ENCODE results near the gene PNPLA3. TPM values are rescaled to one million over a fixed set of nuclear protein-coding genes. Genes with fewer than 3 reads are reported as not detected.

The PNPLA3 gene
- total and polyA plus RNA-seq, 2 donors from 2014 or later: 0.54 to 1.2 TPM

GRCh38 chr22:43894122-43894521 lies 29.5 kb upstream of the PNPLA3 start:
- no peaks in the 10 kb centered on the region for H3K36me3 ChIP-seq (ENCODE audit: control insufficient read depth in 2 of 3, insufficient read depth in 3 of 3, low read length in 3 of 3)
- no peak overlapping the region for H3K27ac ChIP-seq (ENCODE audit: low read depth in 2 of 2, low read length in 2 of 2)
- peaks cover 19% of the 10 kb centered on the region for H3K27me3 ChIP-seq (ENCODE audit: control insufficient read depth, insufficient read depth, low read length)
- FAIRE-seq (no peak), DNase-seq (peak in 1 of 5 donors; percentile 11)
- H3K9ac ChIP-seq (ENCODE audit: low read length in 3 of 3): no peak overlapping the region
- intact Hi-C loops (cut with DNase I): no loop called here
- no peaks in the 10 kb centered on the region for H3K9me3 ChIP-seq (ENCODE audit: control insufficient read depth in 2 of 3, insufficient read depth in 1 of 3, low read length in 3 of 3)
- no peak for TF ChIP-seq CTCF (IDR thresholded peaks at IDR 0.05; ENCODE audit: borderline replicate concordance, extremely low read depth, insufficient read depth)
- no peak overlapping the region for H3K4me3 ChIP-seq (ENCODE audit: low read length in 3 of 3)
- peaks cover 0 to 2% (median 0%) of the 10 kb centered on the region in 3 donors for H3K4me1 ChIP-seq (ENCODE audit: control insufficient read depth in 2 of 3, insufficient read depth in 2 of 3, low read depth in 1 of 3, low read length in 3 of 3)

GRCh38 chr22:43895986-43896645 lies 27.5 kb upstream of the PNPLA3 start:
- no peak overlapping the region for H3K4me3 ChIP-seq (ENCODE audit: low read length in 3 of 3)
- peaks cover 0 to 2% (median 0%) of the 10 kb centered on the region in 3 donors for H3K4me1 ChIP-seq (ENCODE audit: control insufficient read depth in 2 of 3, insufficient read depth in 2 of 3, low read depth in 1 of 3, low read length in 3 of 3)
- peaks cover 8% of the 10 kb centered on the region for H3K27me3 ChIP-seq (ENCODE audit: control insufficient read depth, insufficient read depth, low read length)
- H3K27ac ChIP-seq (ENCODE audit: low read depth in 2 of 2, low read length in 2 of 2): no peak overlapping the region
- DNase-seq (peak in 1 of 5 donors; percentile 6), FAIRE-seq (no peak)
- intact Hi-C loops (cut with DNase I): no loop called here
- no peak for TF ChIP-seq CTCF (IDR thresholded peaks at IDR 0.05; ENCODE audit: borderline replicate concordance, extremely low read depth, insufficient read depth)
- H3K9ac ChIP-seq (ENCODE audit: low read length in 3 of 3): no peak overlapping the region
- no peaks in the 10 kb centered on the region for H3K36me3 ChIP-seq (ENCODE audit: control insufficient read depth in 2 of 3, insufficient read depth in 3 of 3, low read length in 3 of 3)
- H3K9me3 ChIP-seq (ENCODE audit: control insufficient read depth in 2 of 3, insufficient read depth in 1 of 3, low read length in 3 of 3): no peaks in the 10 kb centered on the region

- H3K36me3 ChIP-seq (ENCODE audit: control insufficient read depth in 2 of 3, insufficient read depth in 3 of 3, low read length in 3 of 3): no peaks in the 10 kb centered on the region
- no peak for TF ChIP-seq CTCF (IDR thresholded peaks at IDR 0.05; ENCODE audit: borderline replicate concordance, extremely low read depth, insufficient read depth)
- H3K27ac ChIP-seq (ENCODE audit: low read depth in 2 of 2, low read length in 2 of 2): no peak overlapping the region
- H3K9ac ChIP-seq (ENCODE audit: low read length in 3 of 3): no peak overlapping the region
- H3K4me1 ChIP-seq (ENCODE audit: control insufficient read depth in 2 of 3, insufficient read depth in 2 of 3, low read depth in 1 of 3, low read length in 3 of 3): no peaks in the 10 kb centered on the region
- no peak for FAIRE-seq
- H3K27me3 ChIP-seq (ENCODE audit: control insufficient read depth, insufficient read depth, low read length): no peaks in the 10 kb centered on the region
- intact Hi-C loops (cut with DNase I): no loop called here
- no peak for DNase-seq
- H3K9me3 ChIP-seq (ENCODE audit: control insufficient read depth in 2 of 3, insufficient read depth in 1 of 3, low read length in 3 of 3): no peaks in the 10 kb centered on the region
- no peak overlapping the region for H3K4me3 ChIP-seq (ENCODE audit: low read length in 3 of 3)
Observed at GRCh38 chr22:43897751-43898261, 25.8 kb upstream of the PNPLA3 start.

Measured in kidney (tissue), 14 donors.